ENCODE data around the gene PROSER3.
A peak's percentile ranks its signal among the peaks of the same experiment; 100 is the strongest.

Gene PROSER3

DNA sequence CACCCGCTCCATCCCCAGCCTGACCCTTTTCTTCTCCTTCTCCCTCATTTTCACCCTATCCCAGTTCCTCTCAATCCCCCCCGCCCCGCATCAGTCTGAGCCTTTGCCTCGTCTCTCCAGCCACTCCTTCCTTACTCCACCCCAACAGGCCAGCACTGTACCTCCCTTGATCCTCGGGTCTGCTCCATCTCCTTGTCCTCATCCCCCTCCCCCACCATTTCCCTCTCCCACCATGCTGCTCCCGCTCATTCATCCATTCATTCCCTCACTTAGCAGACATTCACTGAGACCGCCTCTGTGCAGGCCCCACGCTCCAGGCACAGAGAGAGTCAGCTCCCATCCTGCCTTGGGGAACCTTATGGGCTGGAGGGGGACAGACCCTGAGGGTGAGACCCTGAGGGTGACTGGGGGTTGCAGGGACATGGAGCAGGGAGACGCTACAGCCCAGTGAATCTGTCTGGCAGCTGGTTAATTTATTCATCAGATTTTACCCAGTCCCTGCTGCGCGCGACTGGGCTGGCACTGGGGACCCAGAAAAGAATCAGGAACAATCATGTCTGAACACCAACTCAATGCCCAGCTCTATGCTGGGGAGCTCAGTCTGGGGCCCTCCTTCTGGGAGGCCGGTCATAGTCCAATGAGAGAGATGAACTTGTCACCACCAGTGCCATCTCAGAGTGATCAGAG is 18.3 kb downstream of the PROSER3 start:
- Histone ChIP-seq H2AFZ (peak overlapping the region; percentile 31), H3K9me3 (ENCODE audit: control insufficient read depth, low read length) (no peaks in the 10 kb centered on the region), H3K27ac (no peak overlapping the region), H3K4me1 (peaks cover 10% of the 10 kb centered on the region), H3K79me2 (no peaks in the 10 kb centered on the region), H3K4me3 (ENCODE audit: low read depth, low read length) (peak overlapping the region; percentile 43), H3K4me2 (ENCODE audit: low read length) (peak overlapping the region; percentile 77), H3K27me3 (ENCODE audit: control insufficient read depth, insufficient read depth, low read length) (no peaks in the 10 kb centered on the region), H3K9ac (no peak overlapping the region), H3K36me3 (ENCODE audit: control insufficient read depth, insufficient read depth, low read length) (no peaks in the 10 kb centered on the region)
- TF ChIP-seq, protein P1, sequence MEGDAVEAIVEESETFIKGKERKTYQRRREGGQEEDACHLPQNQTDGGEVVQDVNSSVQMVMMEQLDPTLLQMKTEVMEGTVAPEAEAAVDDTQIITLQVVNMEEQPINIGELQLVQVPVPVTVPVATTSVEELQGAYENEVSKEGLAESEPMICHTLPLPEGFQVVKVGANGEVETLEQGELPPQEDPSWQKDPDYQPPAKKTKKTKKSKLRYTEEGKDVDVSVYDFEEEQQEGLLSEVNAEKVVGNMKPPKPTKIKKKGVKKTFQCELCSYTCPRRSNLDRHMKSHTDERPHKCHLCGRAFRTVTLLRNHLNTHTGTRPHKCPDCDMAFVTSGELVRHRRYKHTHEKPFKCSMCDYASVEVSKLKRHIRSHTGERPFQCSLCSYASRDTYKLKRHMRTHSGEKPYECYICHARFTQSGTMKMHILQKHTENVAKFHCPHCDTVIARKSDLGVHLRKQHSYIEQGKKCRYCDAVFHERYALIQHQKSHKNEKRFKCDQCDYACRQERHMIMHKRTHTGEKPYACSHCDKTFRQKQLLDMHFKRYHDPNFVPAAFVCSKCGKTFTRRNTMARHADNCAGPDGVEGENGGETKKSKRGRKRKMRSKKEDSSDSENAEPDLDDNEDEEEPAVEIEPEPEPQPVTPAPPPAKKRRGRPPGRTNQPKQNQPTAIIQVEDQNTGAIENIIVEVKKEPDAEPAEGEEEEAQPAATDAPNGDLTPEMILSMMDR (IDR thresholded peaks at IDR 0.05), result no peak

- Histone ChIP-seq H3K27me3 (ENCODE audit: control insufficient read depth, insufficient read depth, low read length) (no peaks in the 10 kb centered on the region), H3K27ac (no peak overlapping the region), H3K36me3 (ENCODE audit: control insufficient read depth, insufficient read depth, low read length) (no peaks in the 10 kb centered on the region), H3K9ac (no peak overlapping the region), H3K4me1 (peaks cover 10% of the 10 kb centered on the region), H3K4me2 (ENCODE audit: low read length) (no peak overlapping the region), H3K9me3 (ENCODE audit: control insufficient read depth, low read length) (no peaks in the 10 kb centered on the region), H3K79me2 (no peaks in the 10 kb centered on the region), H3K4me3 (ENCODE audit: low read depth, low read length) (no peak overlapping the region), H2AFZ (no peak overlapping the region)
- TF ChIP-seq, protein P1 (IDR thresholded peaks at IDR 0.05), result no peak
Observed at GRCh38 chr19:35777086-35777841, 19.3 kb downstream of the PROSER3 start.

DNA sequence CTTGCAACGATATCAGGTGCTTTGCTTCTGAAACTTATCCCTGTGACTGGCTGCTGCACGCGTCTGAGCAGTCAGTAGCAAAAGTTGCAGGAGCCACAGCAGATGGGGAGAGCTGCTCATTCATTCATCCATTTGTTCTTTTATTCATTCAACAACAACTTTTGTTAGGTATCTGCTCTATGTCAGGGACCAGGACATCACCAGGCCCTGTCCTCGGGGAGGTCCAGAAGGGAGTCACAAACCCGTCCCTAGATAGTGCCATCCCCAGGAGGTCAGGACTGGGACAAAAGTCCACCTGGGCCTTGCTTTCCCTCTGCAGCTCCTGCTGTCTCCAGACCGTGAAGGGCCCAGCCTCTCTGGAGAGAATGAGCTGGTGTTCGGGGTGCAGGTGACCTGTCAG is 20.0 kb downstream of the PROSER3 start:
- H3K27ac ChIP-seq, result no peak overlapping the region
- H3K9me3 ChIP-seq (ENCODE audit: control insufficient read depth, low read length), result no peaks in the 10 kb centered on the region
- TF ChIP-seq, protein P1 (IDR thresholded peaks at IDR 0.05), result no peak
- H3K36me3 ChIP-seq (ENCODE audit: control insufficient read depth, insufficient read depth, low read length), result no peaks in the 10 kb centered on the region
- no peak overlapping the region for H3K4me2 ChIP-seq (ENCODE audit: low read length)
- H3K9ac ChIP-seq, result no peak overlapping the region
- H2AFZ ChIP-seq, result no peak overlapping the region
- H3K79me2 ChIP-seq, result no peaks in the 10 kb centered on the region
- H3K4me3 ChIP-seq (ENCODE audit: low read depth, low read length), result no peak overlapping the region
- peaks cover 10% of the 10 kb centered on the region for H3K4me1 ChIP-seq
- no peaks in the 10 kb centered on the region for H3K27me3 ChIP-seq (ENCODE audit: control insufficient read depth, insufficient read depth, low read length)

DNA sequence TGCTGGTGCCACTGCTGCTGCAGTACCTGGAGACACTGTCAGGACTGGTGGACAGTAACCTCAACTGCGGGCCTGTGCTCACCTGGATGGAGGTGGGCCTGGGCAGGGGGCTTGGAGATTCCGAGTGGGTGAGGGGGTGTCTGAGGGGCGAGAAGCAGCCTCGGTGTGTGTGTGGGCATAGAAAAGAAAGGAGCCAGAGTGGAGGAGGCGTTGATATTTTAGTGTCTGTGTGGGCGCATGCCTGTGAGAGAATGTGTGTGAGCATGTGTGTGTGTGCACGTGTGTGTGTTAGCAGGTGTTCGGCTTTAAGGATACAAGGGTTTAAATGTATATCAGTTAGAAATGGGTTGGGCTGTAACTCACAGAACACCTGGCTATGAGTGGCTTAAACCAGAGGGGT is 21.1 kb downstream of the PROSER3 start:
- no peaks in the 10 kb centered on the region for H3K36me3 ChIP-seq (ENCODE audit: control insufficient read depth, insufficient read depth, low read length)
- H3K4me2 ChIP-seq (ENCODE audit: low read length), result no peak overlapping the region
- no peaks in the 10 kb centered on the region for H3K27me3 ChIP-seq (ENCODE audit: control insufficient read depth, insufficient read depth, low read length)

More for the DNA sequence above, 21.1 kb downstream of the PROSER3 start:
- H3K4me1 ChIP-seq, result peaks cover 10% of the 10 kb centered on the region
- TF ChIP-seq, protein P1 (IDR thresholded peaks at IDR 0.05), result no peak
- no peaks in the 10 kb centered on the region for H3K9me3 ChIP-seq (ENCODE audit: control insufficient read depth, low read length)
- H3K79me2 ChIP-seq, result no peaks in the 10 kb centered on the region
- H3K9ac ChIP-seq, result no peak overlapping the region
- H2AFZ ChIP-seq, result no peak overlapping the region
- no peak overlapping the region for H3K4me3 ChIP-seq (ENCODE audit: low read depth, low read length)
- H3K27ac ChIP-seq, result no peak overlapping the region
